Measurements from ENCODE around the gene NOB1. TPM values are rescaled to one million over a fixed set of nuclear protein-coding genes. Genes with fewer than 3 reads are reported as not detected.

NOB1 gene
- total and polyA plus RNA-seq, 3 donors from 2014 or later: 29.5 to 42.6 (median 34.6) TPM

DNA sequence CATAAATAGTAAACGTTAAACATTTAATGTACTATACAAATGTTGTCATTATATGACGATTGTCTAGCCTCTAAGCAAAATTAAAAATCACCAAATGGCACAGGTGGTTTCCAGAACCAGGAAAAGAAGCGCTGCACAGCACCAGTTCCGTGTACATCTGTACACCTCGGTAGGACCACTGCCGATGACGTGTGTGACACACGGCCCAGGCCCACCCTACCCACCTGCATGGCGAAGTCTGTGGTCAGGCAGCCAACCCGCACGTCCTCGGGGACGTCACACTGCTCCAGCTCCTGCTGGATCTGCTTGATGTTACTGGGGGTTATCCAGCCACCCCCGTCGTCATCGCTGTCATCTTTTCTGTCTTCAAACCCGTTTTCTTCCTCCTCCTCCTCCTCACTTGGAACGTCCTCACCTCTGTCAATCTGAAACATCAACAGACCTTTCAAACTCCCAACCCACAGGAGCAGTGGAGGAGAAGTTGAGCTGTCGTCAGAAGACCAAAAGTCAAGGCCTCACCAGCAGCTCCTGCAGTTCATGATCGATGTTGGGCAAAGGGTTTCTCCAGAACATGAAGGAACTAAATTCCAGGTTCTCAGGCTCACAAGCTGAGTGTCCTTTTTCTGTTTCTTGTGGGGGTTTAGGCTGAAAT, 5.9 kb downstream of the NOB1 start:
- Histone ChIP-seq H3K27ac (no peak overlapping the region), H3K9me3 (no peaks in the 10 kb centered on the region), H3K4me1 (peaks cover 21% of the 10 kb centered on the region), H3K36me3 (ENCODE audit: low read depth, missing control alignments) (no peaks in the 10 kb centered on the region), H3K27me3 (no peaks in the 10 kb centered on the region), H3K4me3 (no peak overlapping the region)
- 88 to 90% methylated on average over 20 of the region's 20 CpGs for WGBS, 2 donors
- DNase-seq: no peak
- TF ChIP-seq POLR2A (IDR thresholded peaks at IDR 0.05): no peak
- TF ChIP-seq, protein P1, sequence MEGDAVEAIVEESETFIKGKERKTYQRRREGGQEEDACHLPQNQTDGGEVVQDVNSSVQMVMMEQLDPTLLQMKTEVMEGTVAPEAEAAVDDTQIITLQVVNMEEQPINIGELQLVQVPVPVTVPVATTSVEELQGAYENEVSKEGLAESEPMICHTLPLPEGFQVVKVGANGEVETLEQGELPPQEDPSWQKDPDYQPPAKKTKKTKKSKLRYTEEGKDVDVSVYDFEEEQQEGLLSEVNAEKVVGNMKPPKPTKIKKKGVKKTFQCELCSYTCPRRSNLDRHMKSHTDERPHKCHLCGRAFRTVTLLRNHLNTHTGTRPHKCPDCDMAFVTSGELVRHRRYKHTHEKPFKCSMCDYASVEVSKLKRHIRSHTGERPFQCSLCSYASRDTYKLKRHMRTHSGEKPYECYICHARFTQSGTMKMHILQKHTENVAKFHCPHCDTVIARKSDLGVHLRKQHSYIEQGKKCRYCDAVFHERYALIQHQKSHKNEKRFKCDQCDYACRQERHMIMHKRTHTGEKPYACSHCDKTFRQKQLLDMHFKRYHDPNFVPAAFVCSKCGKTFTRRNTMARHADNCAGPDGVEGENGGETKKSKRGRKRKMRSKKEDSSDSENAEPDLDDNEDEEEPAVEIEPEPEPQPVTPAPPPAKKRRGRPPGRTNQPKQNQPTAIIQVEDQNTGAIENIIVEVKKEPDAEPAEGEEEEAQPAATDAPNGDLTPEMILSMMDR (IDR thresholded peaks at IDR 0.05): no peak
- intact Hi-C loops (cut with DNase I; ENCODE audit: low total_unique reads): no loop called here

DNA sequence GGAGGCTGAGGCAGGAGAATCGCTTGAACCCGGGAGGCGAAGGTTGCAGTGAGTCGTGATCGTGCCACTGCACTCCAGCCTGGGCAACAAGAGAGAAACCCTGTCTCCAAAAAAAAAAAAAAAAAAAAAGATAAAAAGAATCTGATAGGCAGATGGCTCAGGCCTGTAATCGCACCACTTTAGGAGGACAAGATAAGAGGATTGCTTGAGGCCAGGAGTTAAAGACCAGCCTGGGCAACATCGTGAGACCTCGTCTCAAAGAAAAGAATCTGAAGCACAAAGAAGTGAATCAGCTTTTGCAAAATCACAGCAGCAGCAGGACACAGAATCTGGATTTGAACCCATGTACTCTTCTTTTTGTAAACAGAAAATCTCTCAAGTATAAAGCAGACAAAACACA, 7.6 kb downstream of the NOB1 start:
- Histone ChIP-seq H3K36me3 (ENCODE audit: low read depth, missing control alignments) (no peaks in the 10 kb centered on the region), H3K4me1 (peaks cover 11% of the 10 kb centered on the region), H3K4me3 (no peak overlapping the region), H3K27ac (peak overlapping the region in 1 of 2 donors; percentile 11), H3K9me3 (no peaks in the 10 kb centered on the region), H3K27me3 (no peaks in the 10 kb centered on the region)
- TF ChIP-seq, protein P1 (IDR thresholded peaks at IDR 0.05): no peak
- no peak for TF ChIP-seq POLR2A (IDR thresholded peaks at IDR 0.05)
- no peak for DNase-seq
- WGBS, 2 donors: 71 to 76% methylated on average over 8 of the region's 8 CpGs
- intact Hi-C loops (cut with DNase I; ENCODE audit: low total_unique reads): no loop called here

DNA sequence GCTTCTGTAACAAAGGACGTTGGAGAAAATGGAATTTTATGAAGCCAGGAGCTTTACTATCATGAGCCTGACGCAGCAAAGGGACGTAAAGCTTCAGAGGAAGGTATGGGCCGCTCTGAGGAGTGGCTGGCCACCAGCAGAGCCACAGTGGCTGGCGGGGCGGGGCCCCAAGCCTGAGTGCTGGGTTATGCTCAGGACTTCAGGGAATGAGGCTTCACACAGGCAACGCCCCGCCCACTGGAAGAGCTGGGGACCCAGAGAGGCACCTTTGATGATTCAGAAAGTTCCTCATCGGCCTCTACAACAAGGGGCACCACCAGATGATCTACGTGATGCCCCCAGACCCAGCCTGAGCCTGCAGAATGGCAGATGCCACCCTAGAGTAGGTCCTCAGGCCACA, 8.8 kb downstream of the NOB1 start:
- DNase-seq: no peak
- Histone ChIP-seq H3K4me3 (no peak overlapping the region), H3K27ac (no peak overlapping the region), H3K4me1 (peaks cover 14% of the 10 kb centered on the region), H3K36me3 (ENCODE audit: low read depth, missing control alignments) (no peaks in the 10 kb centered on the region), H3K9me3 (no peaks in the 10 kb centered on the region), H3K27me3 (no peaks in the 10 kb centered on the region)
- 88 to 94% methylated on average over 6 to 10 of the region's 10 CpGs for WGBS, 2 donors
- intact Hi-C loops (cut with DNase I; ENCODE audit: low total_unique reads): no loop called here
- TF ChIP-seq, protein P1 (IDR thresholded peaks at IDR 0.05): no peak
- no peak for TF ChIP-seq POLR2A (IDR thresholded peaks at IDR 0.05)

DNA sequence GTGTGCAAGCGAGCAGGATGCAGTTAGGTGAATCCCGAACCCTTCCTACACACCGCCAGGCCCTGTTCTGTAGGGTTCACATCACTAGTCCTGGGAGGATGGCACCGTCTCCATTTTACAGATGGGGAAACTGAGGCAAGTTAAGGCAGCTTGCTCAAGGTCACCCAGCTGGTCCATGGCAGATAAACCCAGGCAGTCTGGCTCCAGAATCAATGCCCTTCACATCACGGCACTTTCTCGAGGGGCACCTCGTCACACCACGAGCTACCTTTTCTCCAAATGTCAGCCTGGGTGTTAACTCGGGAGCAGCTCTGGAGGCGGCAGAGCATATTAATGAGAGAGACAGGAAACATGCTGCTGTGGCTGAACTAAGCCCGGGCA, 9.5 kb downstream of the NOB1 start:
- peaks cover 14% of the 10 kb centered on the region for H3K4me1 ChIP-seq
- intact Hi-C loops (cut with DNase I; ENCODE audit: low total_unique reads): no loop called here
- H3K27me3 ChIP-seq: no peaks in the 10 kb centered on the region
- no peak overlapping the region for H3K27ac ChIP-seq
- no peaks in the 10 kb centered on the region for H3K36me3 ChIP-seq (ENCODE audit: low read depth, missing control alignments)
- 85 to 96% methylated on average over 6 to 11 of the region's 11 CpGs for WGBS, 2 donors
- no peak for DNase-seq
- H3K4me3 ChIP-seq: no peak overlapping the region
- H3K9me3 ChIP-seq: no peaks in the 10 kb centered on the region
- TF ChIP-seq, protein P1 (IDR thresholded peaks at IDR 0.05): no peak
